ENCODE data around the gene CRYBB1.
A peak's percentile ranks its signal among the peaks of the same experiment; 100 is the strongest.

The CRYBB1 gene

GRCh38 chr22:26617271-26618199 lies at the start of gene CRYBB1:
Gene CRYBB1, minus strand, starts transcription at chr22:26618027. Its CDS starts 1,708 bp downstream, at chr22:26616319.
- DNase-seq, result peak in 7 of 56 donors; percentile 2 to 34 (median 7)

GRCh38 chr22:26667140-26667539 lies 49.3 kb upstream of the CRYBB1 start:
- DNase-seq, result no peak

GRCh38 chr22:26665813-26666231 lies 48.0 kb upstream of the CRYBB1 start:
- DNase-seq, result no peak

GRCh38 chr22:26663374-26663923 lies 45.6 kb upstream of the CRYBB1 start:
- no peak for DNase-seq

- no peak for DNase-seq
These were observed 44.3 kb upstream of the CRYBB1 start for GRCh38 chr22:26662160-26662559.

GRCh38 chr22:26660961-26661578 lies 43.2 kb upstream of the CRYBB1 start:
- DNase-seq, result peak in 3 of 56 donors; percentile 14 to 34 (median 21)

GRCh38 chr22:26660356-26660755 lies 42.5 kb upstream of the CRYBB1 start:
- no peak for DNase-seq

GRCh38 chr22:26658671-26659478 lies 41.0 kb upstream of the CRYBB1 start:
- peak in 45 of 56 donors; percentile 8 to 88 (median 56) for DNase-seq

GRCh38 chr22:26658161-26658560 lies 40.3 kb upstream of the CRYBB1 start:
- DNase-seq, result no peak

GRCh38 chr22:26656891-26657851 lies 39.3 kb upstream of the CRYBB1 start, which contains the start of gene MIAT:
Gene MIAT, plus strand, starts transcription at chr22:26657588.
- peak in 37 of 56 donors; percentile 12 to 79 (median 46) for DNase-seq

GRCh38 chr22:26651815-26652214 lies 34.0 kb upstream of the CRYBB1 start:
- DNase-seq, result no peak

GRCh38 chr22:26650722-26651421 lies 33.0 kb upstream of the CRYBB1 start:
- no peak for DNase-seq

- DNase-seq, result peak in 1 of 56 donors; percentile 15
These were observed 30.9 kb upstream of the CRYBB1 start for GRCh38 chr22:26648528-26649388.

GRCh38 chr22:26648011-26648497 lies 30.2 kb upstream of the CRYBB1 start:
- DNase-seq, result no peak

GRCh38 chr22:26646158-26646557 lies 28.3 kb upstream of the CRYBB1 start:
- DNase-seq, result no peak

GRCh38 chr22:26643418-26644100 lies 25.7 kb upstream of the CRYBB1 start:
- no peak for DNase-seq
